NB4 (cell line): Measurements from ENCODE around the gene PPP1R15B.

Experiments used
- POLR2A ChIP-seq: IDR thresholded peaks from 2 replicates; pipeline ENCODE4 v1.6.1; 2011; ENCODE audit warnings: mild to moderate bottlenecking; ENCODE audit not compliant: insufficient read length; ENCODE audit errors: extremely low read depth
- TF ChIP-seq, protein P1 (sequence below): IDR thresholded peaks from one replicate; pipeline ENCODE4 v1.5.1; 2012; ENCODE audit warnings: low read depth, low read length
- TF ChIP-seq, protein P2 (sequence below): IDR thresholded peaks from 2 replicates; pipeline ENCODE4 v1.6.1; 2011; ENCODE audit warnings: low read depth, low read length

DNA sequence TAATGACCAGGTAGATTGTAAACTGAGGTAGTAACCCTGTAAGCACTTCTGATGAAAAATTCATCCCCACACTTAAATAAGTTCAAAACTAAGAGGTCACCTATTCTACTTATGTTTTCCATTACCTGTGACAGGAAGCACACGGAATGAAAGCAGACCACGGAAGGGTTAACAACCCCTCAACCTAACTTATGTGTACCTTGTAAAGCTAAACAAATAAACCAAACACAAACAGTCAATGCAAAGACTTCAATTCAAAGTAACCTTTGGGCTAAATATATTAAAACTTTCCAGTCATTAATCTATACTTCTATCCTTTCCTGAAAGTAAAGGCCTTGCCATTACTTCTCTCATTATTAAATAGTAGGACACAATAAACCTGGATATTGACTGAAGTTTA lies 7.0 kb downstream of the PPP1R15B start:
- TF ChIP-seq, protein P1, sequence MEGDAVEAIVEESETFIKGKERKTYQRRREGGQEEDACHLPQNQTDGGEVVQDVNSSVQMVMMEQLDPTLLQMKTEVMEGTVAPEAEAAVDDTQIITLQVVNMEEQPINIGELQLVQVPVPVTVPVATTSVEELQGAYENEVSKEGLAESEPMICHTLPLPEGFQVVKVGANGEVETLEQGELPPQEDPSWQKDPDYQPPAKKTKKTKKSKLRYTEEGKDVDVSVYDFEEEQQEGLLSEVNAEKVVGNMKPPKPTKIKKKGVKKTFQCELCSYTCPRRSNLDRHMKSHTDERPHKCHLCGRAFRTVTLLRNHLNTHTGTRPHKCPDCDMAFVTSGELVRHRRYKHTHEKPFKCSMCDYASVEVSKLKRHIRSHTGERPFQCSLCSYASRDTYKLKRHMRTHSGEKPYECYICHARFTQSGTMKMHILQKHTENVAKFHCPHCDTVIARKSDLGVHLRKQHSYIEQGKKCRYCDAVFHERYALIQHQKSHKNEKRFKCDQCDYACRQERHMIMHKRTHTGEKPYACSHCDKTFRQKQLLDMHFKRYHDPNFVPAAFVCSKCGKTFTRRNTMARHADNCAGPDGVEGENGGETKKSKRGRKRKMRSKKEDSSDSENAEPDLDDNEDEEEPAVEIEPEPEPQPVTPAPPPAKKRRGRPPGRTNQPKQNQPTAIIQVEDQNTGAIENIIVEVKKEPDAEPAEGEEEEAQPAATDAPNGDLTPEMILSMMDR: no peak
- no peak for TF ChIP-seq POLR2A
- TF ChIP-seq, protein P2, sequence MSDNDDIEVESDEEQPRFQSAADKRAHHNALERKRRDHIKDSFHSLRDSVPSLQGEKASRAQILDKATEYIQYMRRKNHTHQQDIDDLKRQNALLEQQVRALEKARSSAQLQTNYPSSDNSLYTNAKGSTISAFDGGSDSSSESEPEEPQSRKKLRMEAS: no peak
